ENCODE data around the gene RASA2.

DNA sequence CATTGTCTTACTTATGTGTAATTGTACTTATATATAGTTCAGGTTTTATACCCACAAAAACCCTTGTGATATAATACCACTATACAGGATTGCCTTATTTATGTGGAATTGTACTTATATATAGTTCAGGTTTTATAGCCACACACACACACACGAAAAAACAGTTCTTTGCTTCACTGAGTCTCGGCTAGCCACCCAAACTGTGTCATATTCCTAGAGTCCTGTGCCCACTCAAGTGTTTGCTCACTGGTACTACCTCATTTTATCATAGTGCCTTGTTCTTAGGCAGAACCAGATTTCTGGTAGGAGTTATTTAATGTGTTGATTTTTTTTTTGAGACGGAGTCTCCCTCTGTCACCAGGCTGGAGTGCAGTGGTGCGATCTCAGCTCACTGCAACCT is 12.5 kb downstream of the RASA2 start:
- no peak for TF ChIP-seq POLR2A (IDR thresholded peaks at IDR 0.05)
- TF ChIP-seq, protein P1, sequence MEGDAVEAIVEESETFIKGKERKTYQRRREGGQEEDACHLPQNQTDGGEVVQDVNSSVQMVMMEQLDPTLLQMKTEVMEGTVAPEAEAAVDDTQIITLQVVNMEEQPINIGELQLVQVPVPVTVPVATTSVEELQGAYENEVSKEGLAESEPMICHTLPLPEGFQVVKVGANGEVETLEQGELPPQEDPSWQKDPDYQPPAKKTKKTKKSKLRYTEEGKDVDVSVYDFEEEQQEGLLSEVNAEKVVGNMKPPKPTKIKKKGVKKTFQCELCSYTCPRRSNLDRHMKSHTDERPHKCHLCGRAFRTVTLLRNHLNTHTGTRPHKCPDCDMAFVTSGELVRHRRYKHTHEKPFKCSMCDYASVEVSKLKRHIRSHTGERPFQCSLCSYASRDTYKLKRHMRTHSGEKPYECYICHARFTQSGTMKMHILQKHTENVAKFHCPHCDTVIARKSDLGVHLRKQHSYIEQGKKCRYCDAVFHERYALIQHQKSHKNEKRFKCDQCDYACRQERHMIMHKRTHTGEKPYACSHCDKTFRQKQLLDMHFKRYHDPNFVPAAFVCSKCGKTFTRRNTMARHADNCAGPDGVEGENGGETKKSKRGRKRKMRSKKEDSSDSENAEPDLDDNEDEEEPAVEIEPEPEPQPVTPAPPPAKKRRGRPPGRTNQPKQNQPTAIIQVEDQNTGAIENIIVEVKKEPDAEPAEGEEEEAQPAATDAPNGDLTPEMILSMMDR (IDR thresholded peaks at IDR 0.05) = no peak

All from breast epithelium (tissue), 3 donors.